GM12873 (cell line): ENCODE measurements around the gene RAD1.

ENCODE experiments used
- CTCF ChIP-seq: IDR thresholded peaks from 2 replicates; pipeline ENCODE4 v1.5.1; 2012; ENCODE audit warnings: low read depth, mild to moderate bottlenecking, moderate library complexity, low read length, control low read depth; ENCODE audit not compliant: insufficient read depth; ENCODE audit errors: missing control alignments

The RAD1 gene

GRCh38 chr5:34886392-34887119 lies 28.7 kb downstream of the RAD1 start:
- TF ChIP-seq CTCF = no peak

- no peak for TF ChIP-seq CTCF
Measured at GRCh38 chr5:34881246-34881645, 34.1 kb downstream of the RAD1 start.

- no peak for TF ChIP-seq CTCF
Measured at GRCh38 chr5:34876275-34876674, 39.0 kb downstream of the RAD1 start.

- no peak for TF ChIP-seq CTCF
Measured at GRCh38 chr5:34870382-34870781, 44.9 kb downstream of the RAD1 start.

- no peak for TF ChIP-seq CTCF
Measured at GRCh38 chr5:34869256-34869655, 46.0 kb downstream of the RAD1 start.

GRCh38 chr5:34868791-34869190 lies 46.5 kb downstream of the RAD1 start:
- no peak for TF ChIP-seq CTCF

- TF ChIP-seq CTCF = no peak
Measured at GRCh38 chr5:34867660-34868059, 47.6 kb downstream of the RAD1 start.
